ENCODE data around the gene GALNT17.

DNA sequence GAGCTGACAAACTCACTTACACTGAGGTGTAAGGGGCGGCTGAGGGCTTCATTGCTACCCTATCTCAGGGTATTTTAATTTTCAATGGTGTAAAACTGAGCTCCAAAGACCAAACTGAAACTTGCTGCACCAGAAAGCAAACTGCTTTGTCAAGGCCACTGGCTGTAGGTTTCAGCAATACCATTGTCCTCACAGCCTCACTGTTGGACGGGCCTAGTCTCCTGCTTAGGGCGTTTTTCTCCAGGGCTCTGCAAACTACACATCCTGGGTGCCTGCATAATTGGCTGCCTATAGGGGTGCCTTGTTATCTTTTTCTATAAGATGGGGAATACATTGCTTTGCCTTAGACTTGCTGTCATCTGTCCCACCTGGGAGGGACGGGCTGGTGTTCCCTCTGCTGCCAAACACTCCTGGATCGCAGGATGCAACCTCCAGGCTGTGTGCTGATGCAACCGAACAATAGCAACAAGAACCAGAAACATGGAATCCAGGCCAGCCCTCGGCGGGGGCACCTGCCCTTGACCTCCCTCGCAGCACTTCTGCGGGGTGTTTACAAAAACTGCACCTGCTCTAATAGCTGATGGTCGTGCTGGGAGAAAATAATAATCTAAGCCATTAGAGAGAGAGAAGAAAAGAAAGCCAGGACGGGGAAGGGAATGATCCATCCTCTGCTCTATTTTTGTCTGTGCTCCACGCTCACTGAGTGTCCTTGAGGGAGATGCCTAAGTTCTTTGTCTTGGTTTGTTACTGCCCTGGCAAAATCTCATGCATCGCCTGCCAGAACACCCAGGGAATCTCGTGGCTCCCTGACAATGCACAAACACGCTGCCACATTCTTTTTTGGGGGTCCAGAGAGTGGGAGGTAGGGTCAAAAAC lies 104.5 kb downstream of the GALNT17 start:
- TF ChIP-seq POLR2AphosphoS5 (IDR thresholded peaks at IDR 0.05; ENCODE audit: low read depth, low read length) (no peak), SIN3A (IDR thresholded peaks at IDR 0.05; ENCODE audit: borderline replicate concordance, insufficient read depth, low read length) (no peak), TAF1 (IDR thresholded peaks at IDR 0.05; ENCODE audit: borderline replicate concordance, insufficient read depth, low read length) (no peak), FOXP2 (optimal IDR thresholded peaks at IDR 0.05; ENCODE audit: borderline replicate concordance, extremely low read depth, extremely low read length, insufficient read depth) (no peak)
- TF ChIP-seq, protein P1, sequence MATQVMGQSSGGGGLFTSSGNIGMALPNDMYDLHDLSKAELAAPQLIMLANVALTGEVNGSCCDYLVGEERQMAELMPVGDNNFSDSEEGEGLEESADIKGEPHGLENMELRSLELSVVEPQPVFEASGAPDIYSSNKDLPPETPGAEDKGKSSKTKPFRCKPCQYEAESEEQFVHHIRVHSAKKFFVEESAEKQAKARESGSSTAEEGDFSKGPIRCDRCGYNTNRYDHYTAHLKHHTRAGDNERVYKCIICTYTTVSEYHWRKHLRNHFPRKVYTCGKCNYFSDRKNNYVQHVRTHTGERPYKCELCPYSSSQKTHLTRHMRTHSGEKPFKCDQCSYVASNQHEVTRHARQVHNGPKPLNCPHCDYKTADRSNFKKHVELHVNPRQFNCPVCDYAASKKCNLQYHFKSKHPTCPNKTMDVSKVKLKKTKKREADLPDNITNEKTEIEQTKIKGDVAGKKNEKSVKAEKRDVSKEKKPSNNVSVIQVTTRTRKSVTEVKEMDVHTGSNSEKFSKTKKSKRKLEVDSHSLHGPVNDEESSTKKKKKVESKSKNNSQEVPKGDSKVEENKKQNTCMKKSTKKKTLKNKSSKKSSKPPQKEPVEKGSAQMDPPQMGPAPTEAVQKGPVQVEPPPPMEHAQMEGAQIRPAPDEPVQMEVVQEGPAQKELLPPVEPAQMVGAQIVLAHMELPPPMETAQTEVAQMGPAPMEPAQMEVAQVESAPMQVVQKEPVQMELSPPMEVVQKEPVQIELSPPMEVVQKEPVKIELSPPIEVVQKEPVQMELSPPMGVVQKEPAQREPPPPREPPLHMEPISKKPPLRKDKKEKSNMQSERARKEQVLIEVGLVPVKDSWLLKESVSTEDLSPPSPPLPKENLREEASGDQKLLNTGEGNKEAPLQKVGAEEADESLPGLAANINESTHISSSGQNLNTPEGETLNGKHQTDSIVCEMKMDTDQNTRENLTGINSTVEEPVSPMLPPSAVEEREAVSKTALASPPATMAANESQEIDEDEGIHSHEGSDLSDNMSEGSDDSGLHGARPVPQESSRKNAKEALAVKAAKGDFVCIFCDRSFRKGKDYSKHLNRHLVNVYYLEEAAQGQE (IDR thresholded peaks at IDR 0.05; ENCODE audit: insufficient read depth in 1 of 2, low read depth in 2 of 2, low read length in 2 of 2): no peak
